GM12801 (cell line): ENCODE data around the gene TCN2.

ENCODE experiments used
- TF ChIP-seq, protein P1 (sequence below): IDR thresholded peaks from one replicate; pipeline ENCODE4 v1.5.1; 2011; ENCODE audit warnings: control low read depth; ENCODE audit not compliant: insufficient read length; ENCODE audit errors: extremely low read depth

Gene TCN2

DNA sequence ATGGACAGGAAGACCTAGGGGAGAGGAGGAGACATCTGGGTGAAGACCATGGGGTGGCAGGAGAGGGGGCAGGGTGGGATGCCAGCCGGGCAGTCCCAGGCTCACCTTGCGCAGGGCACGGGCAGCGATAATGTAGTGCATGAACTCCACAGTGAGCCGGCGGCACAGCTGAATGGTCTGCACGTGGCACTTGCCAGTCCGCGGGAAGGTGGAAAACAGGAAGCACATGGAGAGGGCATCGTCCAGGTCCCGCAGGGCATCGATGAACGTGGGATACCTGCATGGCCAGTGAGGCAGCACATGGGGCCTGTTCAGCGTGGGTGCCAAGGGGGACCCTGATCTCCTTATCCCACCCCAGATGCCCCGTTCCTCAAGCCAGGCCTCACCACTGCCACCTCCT lies 22.5 kb upstream of the TCN2 start:
- TF ChIP-seq, protein P1, sequence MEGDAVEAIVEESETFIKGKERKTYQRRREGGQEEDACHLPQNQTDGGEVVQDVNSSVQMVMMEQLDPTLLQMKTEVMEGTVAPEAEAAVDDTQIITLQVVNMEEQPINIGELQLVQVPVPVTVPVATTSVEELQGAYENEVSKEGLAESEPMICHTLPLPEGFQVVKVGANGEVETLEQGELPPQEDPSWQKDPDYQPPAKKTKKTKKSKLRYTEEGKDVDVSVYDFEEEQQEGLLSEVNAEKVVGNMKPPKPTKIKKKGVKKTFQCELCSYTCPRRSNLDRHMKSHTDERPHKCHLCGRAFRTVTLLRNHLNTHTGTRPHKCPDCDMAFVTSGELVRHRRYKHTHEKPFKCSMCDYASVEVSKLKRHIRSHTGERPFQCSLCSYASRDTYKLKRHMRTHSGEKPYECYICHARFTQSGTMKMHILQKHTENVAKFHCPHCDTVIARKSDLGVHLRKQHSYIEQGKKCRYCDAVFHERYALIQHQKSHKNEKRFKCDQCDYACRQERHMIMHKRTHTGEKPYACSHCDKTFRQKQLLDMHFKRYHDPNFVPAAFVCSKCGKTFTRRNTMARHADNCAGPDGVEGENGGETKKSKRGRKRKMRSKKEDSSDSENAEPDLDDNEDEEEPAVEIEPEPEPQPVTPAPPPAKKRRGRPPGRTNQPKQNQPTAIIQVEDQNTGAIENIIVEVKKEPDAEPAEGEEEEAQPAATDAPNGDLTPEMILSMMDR: no peak

DNA sequence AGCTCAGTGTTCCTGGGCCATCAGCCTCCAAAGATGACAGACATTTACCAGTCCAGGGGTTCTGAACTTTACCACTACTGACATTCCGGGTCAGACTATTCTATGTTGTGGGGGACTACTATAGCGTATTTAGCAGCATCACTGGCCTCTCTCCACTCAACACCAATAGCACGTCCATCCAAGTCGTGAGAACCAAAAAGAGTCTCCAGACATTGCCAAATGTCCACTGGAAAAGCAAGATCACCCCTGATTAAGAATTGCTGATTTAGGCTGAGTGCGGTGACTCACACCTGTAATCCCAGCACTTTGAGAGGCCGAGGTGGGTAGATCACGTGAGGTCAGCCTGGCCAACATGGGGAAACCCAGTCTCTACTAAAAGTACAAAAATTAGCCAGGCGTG lies 20.6 kb upstream of the TCN2 start:
- TF ChIP-seq, protein P1: no peak

DNA sequence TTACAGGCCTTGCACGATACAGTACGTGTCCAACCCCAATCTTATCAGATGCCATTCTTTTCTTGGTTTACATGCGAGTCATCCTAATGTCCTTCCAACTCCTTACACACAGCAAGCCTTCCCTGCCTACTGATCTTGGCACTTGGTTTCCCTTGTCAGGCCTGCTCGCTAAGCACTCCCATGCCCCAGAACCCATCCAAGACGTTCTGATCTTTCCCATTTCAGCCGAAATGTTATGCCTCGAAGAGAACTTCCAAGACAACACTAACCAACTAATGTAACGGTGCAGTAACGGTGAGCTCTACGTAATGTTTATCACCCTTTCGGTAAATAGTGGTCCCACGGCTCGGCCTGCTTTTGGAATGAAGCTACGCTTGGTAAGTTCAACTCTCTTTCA lies 15.8 kb upstream of the TCN2 start:
- TF ChIP-seq, protein P1: no peak

DNA sequence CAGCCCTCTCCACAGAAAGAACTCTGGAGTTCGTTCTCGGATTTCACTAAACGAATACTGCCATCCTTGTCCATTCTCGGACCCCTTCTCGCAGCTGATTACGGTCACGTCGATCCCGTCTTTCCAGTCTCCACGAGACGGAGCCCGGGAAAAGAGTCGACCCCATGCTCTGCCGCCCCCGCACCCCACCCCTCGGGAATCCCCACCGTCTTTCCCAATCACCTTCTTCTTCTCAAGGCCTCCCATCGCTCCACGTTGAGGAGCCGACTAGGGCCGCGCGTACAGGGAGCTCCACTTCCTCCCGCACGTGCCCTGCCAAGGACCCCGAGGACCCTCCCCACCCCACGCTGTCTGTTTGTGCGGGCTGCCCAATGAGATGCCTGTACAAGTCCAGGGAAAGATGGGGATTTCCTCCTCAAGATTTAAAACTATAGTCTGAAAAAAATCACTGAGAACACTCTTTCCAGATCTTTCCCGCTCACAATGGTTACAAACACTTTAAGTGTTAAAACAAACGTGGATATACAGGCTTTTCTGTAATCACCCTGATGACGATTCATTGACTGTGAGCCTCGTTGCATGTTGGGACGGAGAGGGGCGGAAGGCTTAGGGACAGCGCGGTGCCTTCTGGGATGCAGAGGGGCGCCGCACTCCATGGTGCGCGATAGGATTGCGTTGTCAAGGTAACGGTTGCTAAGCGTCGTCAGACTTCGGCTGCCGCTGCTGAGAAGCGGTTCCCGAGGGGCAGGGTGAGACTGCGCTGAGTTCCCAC lies 15.2 kb upstream of the TCN2 start, which contains the start of gene PES1:
TSS of gene PES1 (minus strand) at position 323 of the 772 bp plus-strand sequence. CDS start at position 246, 77 bp downstream.
- TF ChIP-seq, protein P1: no peak

DNA sequence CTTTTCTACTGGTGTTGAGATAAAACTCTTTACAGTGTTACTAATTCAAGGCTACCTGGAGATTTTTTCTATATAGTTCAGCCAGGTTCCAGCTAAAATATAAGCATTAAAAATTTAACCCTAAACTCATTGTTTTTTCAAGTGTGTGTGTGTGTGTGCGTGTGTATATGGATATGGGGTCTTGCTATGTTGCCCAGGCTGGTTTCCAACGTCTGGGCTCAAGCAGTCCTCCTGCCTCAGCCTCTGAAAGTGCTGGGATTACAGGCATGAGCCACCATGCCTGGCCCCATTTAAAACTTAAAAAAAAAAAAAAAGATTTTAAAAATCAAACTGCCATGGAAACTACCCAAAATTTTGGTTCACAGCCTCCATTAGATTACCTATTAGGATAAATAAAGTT lies 10.8 kb upstream of the TCN2 start:
- TF ChIP-seq, protein P1: no peak

DNA sequence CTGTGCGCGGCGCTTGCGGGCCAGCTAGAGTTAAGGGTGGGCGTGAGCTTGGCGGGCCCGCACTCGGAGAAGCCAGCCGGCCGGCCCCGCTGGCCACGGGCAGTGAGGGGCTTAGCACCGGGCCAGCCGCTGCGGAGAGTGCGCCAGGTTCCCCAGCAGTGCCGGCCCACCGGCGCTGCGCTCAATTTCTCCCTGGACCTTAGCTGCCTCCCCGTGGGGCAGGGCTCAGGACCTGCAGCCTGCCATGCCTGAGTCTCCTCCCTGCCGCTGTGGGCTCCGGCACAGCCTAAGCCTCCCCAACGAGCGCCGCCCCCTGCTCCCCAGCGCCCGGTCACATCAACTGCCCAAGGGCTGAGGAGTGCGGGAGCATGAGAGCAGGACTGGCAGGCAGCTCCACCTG lies 10.1 kb upstream of the TCN2 start:
- TF ChIP-seq, protein P1: no peak

DNA sequence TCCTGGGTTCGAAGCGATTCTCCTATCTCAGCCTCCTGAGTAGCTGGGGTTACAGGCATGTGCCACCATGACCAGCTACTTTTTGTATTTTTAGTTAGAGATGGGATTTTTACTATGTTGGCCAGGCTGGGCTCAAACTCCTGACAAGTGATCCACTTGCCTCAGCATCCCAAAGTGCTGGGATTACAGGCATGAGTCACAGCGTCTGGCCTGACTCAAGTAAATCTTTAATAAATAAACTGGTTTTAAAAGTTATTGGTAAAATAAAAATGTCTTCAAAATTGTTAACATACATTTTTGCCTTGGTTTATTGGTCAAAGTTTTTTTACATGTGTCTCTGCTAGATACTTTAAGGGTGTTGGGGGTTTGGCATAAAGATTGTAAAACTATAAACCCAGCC lies 8.0 kb upstream of the TCN2 start:
- TF ChIP-seq, protein P1: no peak
